IPS DF 6.9 (cell line): ENCODE data around the gene TUBA1C.

ENCODE experiments used
- DNase-seq: peaks from one replicate; pipeline ENCODE4 v3.0.0-alpha.2; 2013; ENCODE audit warnings: low read depth, low spot score
- H3K27ac ChIP-seq: one replicate; pipeline ENCODE4 v1.5.1; 2013; ENCODE audit warnings: low read length, control low read depth
- H3K27me3 ChIP-seq: 2 replicates; pipeline ENCODE4 v1.6.1; 2013; ENCODE audit warnings: mild to moderate bottlenecking, low read length; ENCODE audit not compliant: control insufficient read depth, insufficient read depth
- H3K36me3 ChIP-seq: 2 replicates; pipeline ENCODE4 v1.6.1; 2013; ENCODE audit warnings: low read length; ENCODE audit not compliant: control insufficient read depth, insufficient read depth
- H3K4me1 ChIP-seq: 2 replicates; pipeline ENCODE4 v1.6.1; 2013; ENCODE audit warnings: low read length; ENCODE audit not compliant: control insufficient read depth, insufficient read depth
- H3K4me3 ChIP-seq: 2 replicates; pipeline ENCODE4 v1.5.1; 2013; ENCODE audit warnings: mild to moderate bottlenecking, low read length
- H3K9me3 ChIP-seq: 2 replicates; pipeline ENCODE4 v1.6.1; 2013; ENCODE audit warnings: low read length, inconsistent platforms; ENCODE audit not compliant: control insufficient read depth, insufficient read depth
- WGBS: extraction: QIAGEN DNeasy Blood & Tissue Kit; methylation state at CpG from one replicate; pipeline ENCODE4 v1.1.7; 2013; ENCODE audit warnings: mixed read lengths, missing lambda C conversion rate; ENCODE audit not compliant: insufficient read length, insufficient coverage; 5-methylcytosine and 5-hydroxymethylcytosine counted together

Gene TUBA1C

DNA sequence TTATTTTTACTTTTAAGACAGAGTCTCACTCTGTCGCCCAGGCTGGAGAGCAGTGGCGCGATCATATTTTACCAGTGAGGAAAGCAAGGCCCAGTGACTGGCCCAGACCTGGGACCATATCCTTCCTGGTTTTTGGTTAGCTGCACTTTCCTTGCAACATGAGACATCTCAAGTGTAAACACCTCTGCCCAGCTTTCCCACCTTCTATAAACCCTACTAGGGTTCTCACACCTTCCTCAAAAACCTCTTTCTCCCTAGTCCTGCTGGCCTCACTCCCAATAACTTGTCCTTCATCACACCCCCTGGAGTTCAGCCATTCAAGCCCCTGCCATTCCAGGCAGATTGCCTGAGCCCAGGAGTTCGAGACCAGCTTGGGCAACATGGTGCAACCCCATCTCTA, 19.8 kb downstream of the TUBA1C start:
- H3K4me1 ChIP-seq = no peaks in the 10 kb centered on the region
- no peaks in the 10 kb centered on the region for H3K27me3 ChIP-seq
- no peak overlapping the region for H3K27ac ChIP-seq
- no peak for DNase-seq
- H3K4me3 ChIP-seq = no peak overlapping the region
- WGBS = no CpG with 5 or more reads among the region's 4 CpGs
- H3K36me3 ChIP-seq = no peaks in the 10 kb centered on the region
- no peaks in the 10 kb centered on the region for H3K9me3 ChIP-seq

DNA sequence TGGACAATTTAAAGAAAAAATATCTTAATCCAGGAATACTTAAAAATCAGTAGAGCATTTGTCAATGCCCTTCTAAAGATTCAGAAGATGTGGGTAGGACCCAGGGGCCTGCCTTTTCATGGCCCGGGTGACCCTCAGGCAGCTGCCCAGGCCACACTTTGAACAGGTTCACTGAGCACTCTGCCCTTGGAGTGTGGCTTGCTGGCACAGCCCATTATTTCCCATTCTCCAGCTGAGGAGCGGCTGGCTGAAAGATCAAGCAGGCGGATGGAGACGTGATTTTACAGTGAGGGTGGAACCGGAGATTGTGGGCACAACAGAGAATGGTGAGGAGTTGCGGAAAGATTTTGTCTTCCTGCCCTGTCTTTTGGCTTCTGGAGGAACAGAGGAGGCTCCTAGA, 23.0 kb downstream of the TUBA1C start:
- DNase-seq = no peak
- H3K4me3 ChIP-seq = no peak overlapping the region
- H3K27me3 ChIP-seq = peaks cover 4% of the 10 kb centered on the region; the same call in 1 of the 2 replicates
- no peaks in the 10 kb centered on the region for H3K4me1 ChIP-seq
- no peak overlapping the region for H3K27ac ChIP-seq
- H3K36me3 ChIP-seq = no peaks in the 10 kb centered on the region
- H3K9me3 ChIP-seq = no peaks in the 10 kb centered on the region
- WGBS = no CpG with 5 or more reads among the region's 6 CpGs

DNA sequence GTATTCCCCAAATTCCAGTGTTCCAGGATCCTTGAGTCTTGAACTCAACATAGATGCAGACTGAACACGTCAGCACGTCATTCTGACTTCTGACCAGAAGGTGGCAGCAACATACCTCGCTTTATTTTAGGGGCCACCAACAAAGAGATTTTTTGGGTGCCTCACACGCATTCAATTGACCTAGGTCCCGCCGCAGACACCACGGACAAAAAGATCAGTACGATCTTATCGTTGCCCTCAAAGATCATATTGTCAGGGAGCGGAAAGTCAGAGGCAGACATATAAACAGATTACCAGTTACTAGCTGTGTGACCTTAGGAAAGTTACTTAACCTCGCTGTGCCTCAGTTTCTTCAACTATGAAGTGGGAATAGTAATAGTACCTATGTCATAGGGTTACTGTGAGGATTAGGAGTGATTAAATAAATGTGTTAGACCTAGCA, 23.6 kb downstream of the TUBA1C start:
- DNase-seq = no peak
- Histone ChIP-seq H3K27me3 (peaks cover 9% of the 10 kb centered on the region; the same call in 1 of the 2 replicates), H3K9me3 (no peaks in the 10 kb centered on the region), H3K27ac (no peak overlapping the region), H3K4me3 (no peak overlapping the region), H3K36me3 (no peaks in the 10 kb centered on the region), H3K4me1 (peaks cover 3% of the 10 kb centered on the region; the same call in 1 of the 2 replicates)
- no CpG with 5 or more reads among the region's 11 CpGs for WGBS

DNA sequence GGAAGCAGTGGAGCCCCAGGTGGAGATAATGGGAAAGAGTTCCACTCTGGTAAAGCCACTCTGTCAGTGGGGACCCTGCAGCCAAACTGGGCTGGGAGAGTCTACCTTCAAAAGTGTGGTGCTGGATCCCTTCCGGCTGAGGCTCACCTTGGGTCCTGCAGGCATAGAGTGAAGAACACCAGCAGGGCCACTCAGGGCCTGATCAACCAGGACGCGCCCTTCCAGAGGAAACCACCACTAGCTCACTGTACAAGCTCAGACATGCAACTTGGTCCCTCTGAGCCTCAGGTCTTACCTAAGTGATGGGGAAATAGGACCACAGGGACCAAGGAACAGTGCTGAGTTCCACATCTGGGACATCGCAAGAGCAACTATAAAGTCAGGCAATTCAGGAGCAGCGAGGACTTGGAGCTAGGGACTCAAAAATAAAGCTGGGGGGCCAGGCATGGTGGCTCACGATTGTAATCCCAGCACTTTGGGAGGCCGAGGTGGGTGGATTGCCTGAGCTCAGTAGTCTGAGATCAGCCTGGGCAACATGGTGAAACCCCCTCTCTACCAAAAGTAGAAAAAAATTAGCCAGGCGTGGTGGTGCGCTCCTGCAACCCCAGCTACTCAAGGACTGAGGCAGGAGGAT, 24.2 kb downstream of the TUBA1C start:
- no peaks in the 10 kb centered on the region for H3K36me3 ChIP-seq
- WGBS = no CpG with 5 or more reads among the region's 9 CpGs
- no peak for DNase-seq
- H3K27me3 ChIP-seq = peaks cover 15% of the 10 kb centered on the region
- no peaks in the 10 kb centered on the region for H3K9me3 ChIP-seq
- H3K27ac ChIP-seq = no peak overlapping the region
- peaks cover 6% of the 10 kb centered on the region; the same call in 1 of the 2 replicates for H3K4me1 ChIP-seq
- no peak overlapping the region for H3K4me3 ChIP-seq

DNA sequence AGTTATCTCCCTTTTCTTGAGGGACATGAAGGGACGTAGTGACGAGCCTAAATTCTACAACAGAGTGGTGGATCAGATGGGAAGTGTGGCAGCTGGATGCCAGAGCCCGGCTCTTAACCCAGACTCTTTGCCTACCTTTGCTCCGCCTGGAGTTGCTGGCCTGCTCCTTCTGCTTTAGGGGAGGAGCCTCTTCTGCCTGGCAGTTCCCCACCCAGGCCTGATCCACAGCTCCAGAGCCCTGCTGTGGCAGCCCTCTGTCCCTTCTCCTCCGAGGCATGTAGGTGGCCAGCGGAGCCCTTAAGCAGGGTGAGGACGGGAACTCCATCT, 27.8 kb downstream of the TUBA1C start:
- no peak overlapping the region for H3K27ac ChIP-seq
- H3K9me3 ChIP-seq = no peaks in the 10 kb centered on the region
- WGBS = no CpG with 5 or more reads among the region's 7 CpGs
- no peak overlapping the region for H3K4me3 ChIP-seq
- DNase-seq = no peak
- peaks cover 49% of the 10 kb centered on the region for H3K27me3 ChIP-seq
- no peaks in the 10 kb centered on the region; the same call in 1 of the 2 replicates for H3K36me3 ChIP-seq
- H3K4me1 ChIP-seq = peaks cover 17% of the 10 kb centered on the region

DNA sequence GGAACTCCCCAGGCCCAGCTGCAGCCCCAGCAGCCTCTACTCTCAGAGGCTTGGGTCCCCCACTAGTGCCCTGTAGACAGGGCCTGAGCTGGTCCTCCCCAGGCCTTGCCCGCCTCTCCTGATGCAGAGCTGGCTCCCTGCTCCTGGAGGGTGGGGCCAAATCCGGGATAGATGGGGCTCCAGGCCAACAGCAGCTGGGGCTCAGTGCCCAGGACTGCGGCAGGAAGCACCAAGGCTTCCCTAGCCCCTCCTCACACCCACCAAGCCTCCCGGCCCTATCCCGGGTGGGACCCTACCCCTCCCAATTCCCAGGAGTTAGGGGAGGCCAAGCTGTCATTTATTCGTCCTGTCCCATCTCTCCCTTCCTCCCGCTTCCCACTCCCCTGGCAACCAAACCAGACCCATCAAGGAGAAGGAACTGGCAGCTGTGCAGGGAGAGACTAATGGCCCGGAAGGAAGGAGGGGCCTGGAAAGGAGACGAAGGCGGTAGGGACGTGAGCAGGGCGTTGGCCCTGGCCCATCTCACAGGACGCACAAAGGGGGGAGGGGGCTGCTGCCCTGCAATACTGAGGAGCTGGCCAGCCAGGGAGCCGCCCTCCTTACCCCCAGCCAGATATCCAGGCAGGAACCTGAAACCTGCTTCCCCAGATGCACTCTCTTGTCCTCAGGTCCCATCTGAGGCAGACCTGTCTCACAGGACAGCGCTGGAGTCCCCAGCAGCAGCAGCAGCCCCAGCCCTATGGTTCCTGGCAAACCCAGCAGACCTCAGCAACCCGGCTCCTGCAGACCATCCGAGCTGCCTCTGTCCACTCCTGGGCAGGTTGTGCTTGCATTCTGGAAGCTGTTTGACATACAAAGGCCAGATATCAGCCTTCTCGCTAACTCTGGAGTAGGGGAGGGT, 28.4 kb downstream of the TUBA1C start:
- WGBS = no CpG with 5 or more reads among the region's 18 CpGs

GRCh38 chr12:49294086-49294803, 29.4 kb downstream of the TUBA1C start:
- Histone ChIP-seq H3K36me3 (no peaks in the 10 kb centered on the region; the same call in 1 of the 2 replicates), H3K4me1 (peaks cover 18% of the 10 kb centered on the region), H3K27me3 (peaks cover 59% of the 10 kb centered on the region), H3K9me3 (no peaks in the 10 kb centered on the region), H3K4me3 (no peak overlapping the region), H3K27ac (no peak overlapping the region)
- no peak for DNase-seq
- WGBS = no CpG with 5 or more reads among the region's 8 CpGs

More for the DNA sequence above, 28.4 kb downstream of the TUBA1C start:
- no peak for DNase-seq
- H3K9me3 ChIP-seq = no peaks in the 10 kb centered on the region
- H3K4me3 ChIP-seq = peak overlapping the region; percentile 8; the same call in 1 of the 2 replicates
- H3K27me3 ChIP-seq = peaks cover 56% of the 10 kb centered on the region
- no peak overlapping the region for H3K27ac ChIP-seq
- no peaks in the 10 kb centered on the region; the same call in 1 of the 2 replicates for H3K36me3 ChIP-seq
- peaks cover 18% of the 10 kb centered on the region for H3K4me1 ChIP-seq

DNA sequence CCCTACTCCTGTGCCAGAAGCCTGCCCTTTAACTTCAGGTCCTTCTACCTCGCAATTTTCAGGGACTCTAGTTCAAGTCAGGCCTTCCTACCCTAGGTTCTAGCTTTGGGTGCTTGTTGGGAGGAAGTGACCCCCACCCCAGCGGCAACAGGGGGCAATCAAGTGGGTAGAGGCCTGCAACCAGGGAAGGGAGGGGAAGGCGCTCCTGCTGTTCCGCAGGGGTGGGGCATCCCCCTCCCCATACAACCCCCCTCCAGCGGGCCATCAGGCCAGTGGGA, 29.9 kb downstream of the TUBA1C start:
- no peak overlapping the region for H3K27ac ChIP-seq
- H3K36me3 ChIP-seq = no peaks in the 10 kb centered on the region; the same call in 1 of the 2 replicates
- H3K4me1 ChIP-seq = peaks cover 18% of the 10 kb centered on the region
- peaks cover 59% of the 10 kb centered on the region for H3K27me3 ChIP-seq
- H3K9me3 ChIP-seq = no peaks in the 10 kb centered on the region
- no peak for DNase-seq
- H3K4me3 ChIP-seq = no peak overlapping the region
- no CpG with 5 or more reads among the region's 5 CpGs for WGBS

GRCh38 chr12:49295082-49295936, 30.4 kb downstream of the TUBA1C start, which contains the start of gene PRPH:
Gene PRPH (plus strand): TSS chr12:49295147. CDS start chr12:49295201, 54 bp downstream.
- DNase-seq = no peak
- WGBS = no CpG with 5 or more reads among the region's 82 CpGs
- Histone ChIP-seq H3K4me3 (peak within 1 kb of the TSS; percentile 2; the same call in 1 of the 2 replicates), H3K9me3 (no peaks in the 10 kb centered on the region), H3K27ac (no peak within 1 kb of the TSS), H3K4me1 (peaks cover 18% of the 10 kb centered on the region), H3K27me3 (peaks cover 59% of the 10 kb centered on the region), H3K36me3 (no peaks in the 10 kb centered on the region; the same call in 1 of the 2 replicates)
